DMS79 treated with DMSO at 0.1 percent for 48 hours (cell line): ENCODE measurements around the gene WNT10A.
"Not testable (repeated sequence)": the region's sequence is repeated elsewhere in the genome, so short reads cannot be mapped to it uniquely, and the experiment has no call there.

Experiments used
- DNase-seq: peaks from one replicate; lab custom pipeline; 2025; lab: John Stamatoyannopoulos, UW

The WNT10A gene

DNA sequence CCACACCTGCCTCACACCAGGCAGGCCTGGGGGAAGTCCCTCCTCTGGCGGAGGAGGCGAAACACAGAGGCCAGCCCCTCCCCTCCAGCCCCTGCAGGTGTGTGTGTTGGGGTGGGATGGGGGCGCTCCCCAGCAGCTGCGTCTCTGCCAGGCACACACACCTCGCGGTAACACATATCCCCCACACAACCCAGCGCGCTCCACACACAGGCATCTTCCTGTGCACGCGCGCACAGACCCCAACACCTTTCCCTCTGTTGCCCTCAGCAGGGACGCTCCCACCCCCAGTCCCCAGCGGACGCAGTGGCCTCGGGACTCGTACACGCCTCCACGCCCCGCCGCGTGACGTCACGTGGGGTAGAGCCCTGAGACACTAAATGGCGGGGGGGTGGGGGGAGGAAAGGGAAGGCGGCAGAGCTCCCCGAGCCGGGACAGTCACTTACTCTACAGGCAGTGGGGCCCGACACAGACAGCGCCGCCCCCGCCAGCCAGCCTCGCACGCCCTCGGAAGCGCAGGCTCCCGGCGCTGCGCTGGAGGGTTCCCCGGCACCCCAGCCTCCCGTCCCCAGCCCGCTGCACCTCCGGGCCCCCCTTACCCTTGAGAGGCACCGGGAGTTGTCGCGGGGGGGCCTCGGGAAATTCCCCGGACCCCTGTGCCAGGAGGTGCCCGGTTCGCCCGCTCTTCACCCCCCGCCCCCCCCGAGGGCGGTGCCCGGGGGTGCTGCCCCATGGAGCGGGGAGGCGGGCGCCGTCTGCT is at the start of gene WNT10A:
TSS of gene WNT10A (plus strand) at position 751 of the 757 bp plus-strand sequence. CDS start 144 bp downstream, outside the sequence.
- DNase-seq = peak; percentile 54

DNA sequence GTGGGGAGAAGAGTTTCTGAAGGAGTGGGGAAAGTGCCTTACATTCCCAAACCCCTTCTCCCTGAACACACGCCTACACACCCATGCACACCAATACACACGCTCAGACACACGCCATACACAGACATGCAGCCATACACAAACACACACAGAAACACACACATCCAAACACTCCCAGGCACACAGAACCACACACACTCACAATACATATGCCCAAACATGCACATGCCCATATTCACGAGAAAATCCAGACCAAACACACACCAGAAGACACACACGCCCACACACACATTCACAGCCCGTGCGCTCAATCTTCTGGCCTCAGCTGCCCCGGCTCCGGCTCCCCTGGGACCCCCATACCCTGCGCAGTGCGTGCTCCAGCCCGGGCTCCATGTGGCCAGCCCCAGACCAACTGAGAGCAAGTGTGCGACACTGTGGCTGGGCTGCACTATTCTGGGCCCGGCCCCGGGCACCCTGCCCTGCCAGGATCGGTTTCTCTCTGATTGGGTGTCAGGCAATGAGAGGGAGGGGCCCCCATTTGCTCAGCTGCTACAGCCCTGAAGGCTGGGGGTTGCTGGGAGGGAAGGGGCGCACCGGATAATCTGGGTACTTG is 49.2 kb upstream of the WNT10A start, which contains the start of gene PRKAG3:
TSS of gene PRKAG3 (minus strand) at position 426 of the 613 bp plus-strand sequence.
- DNase-seq = no peak

DNA sequence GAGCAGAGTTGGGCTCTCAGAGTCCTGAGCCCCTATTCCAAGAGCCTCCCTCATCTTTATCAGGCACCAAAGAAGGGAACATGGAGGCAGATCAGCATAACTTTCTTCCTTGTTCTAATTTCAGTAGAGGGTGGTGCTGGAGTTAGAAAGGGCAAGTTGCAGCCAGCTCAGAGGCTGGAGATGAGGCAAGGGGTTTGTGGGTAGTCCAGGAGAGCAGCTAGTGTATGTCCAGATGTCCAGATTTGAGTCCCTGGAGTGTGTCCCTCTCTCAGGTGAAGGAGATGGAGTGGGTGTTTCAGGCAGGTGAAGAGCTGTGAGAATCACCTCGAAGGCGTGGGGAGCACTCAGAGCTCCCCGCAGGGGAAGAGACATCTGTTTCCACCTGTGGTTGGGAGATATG is 48.6 kb upstream of the WNT10A start:
- DNase-seq = no peak

DNA sequence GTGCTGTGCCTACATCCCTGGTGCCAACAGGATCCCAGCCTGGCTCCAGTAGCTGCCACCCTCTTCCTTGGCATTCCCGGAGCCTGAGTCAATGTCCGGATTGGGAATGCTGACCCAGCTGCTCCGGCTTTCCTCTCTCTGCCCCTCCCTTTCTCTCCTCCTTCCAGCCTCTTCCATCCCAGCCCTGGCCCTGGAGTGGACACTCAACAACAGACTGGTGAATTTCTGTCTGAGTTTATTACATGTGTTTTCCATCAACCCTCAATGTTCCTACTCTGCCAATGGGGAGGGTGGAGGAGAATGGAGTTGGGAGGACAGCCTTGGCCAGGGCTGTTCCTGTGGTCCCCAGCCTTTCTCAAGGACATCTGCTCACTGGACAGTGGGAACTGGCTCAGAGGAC is 48.1 kb upstream of the WNT10A start:
- no peak for DNase-seq

DNA sequence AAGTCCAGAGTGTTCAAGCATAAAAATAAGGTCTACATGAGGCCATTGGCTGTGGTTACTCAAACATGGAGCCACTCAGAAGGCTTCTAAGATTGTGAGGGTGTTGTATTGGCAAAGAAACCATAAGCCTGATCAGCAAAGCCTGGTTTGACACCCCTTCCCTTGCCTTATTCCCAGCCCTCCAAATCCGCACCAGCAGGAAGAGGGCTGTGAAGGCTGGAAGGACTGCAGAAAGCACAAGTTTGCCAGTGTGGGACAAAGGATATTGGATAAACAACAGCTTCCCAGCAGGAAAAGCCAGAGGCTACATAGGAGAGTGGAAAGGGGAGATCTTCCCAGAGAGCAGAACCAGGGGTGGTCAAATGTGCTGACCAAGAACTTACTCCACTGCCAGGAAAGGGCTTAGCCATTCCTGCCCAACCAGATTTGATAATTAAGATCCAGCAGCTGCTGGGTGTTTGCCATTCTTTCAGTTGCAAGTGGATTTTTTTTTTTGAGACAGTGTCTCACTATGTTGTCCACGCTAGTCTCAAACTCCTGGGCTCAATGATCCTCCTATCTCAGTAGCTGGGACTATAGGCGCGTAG is 47.5 kb upstream of the WNT10A start:
- DNase-seq = no peak

DNA sequence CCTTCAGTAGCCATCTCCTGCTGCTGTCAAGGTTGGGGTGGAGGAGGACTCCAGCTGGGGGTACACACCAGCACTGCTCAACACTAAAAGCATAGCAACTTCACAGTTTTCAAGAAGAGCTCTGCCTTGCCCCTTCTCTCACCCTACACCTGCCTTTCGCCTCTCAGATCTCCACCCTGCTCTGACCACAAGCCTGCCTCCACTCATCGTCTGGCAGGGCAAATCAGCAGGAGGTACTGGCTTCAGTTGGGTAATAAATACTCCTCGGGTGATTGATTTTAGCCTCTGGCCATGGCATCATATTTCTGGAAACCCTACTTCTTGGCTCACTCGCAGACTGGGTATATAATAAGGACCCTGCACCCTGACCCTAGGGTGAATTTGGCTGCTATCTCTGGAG is 46.0 kb upstream of the WNT10A start:
- peak; percentile 13 for DNase-seq

DNA sequence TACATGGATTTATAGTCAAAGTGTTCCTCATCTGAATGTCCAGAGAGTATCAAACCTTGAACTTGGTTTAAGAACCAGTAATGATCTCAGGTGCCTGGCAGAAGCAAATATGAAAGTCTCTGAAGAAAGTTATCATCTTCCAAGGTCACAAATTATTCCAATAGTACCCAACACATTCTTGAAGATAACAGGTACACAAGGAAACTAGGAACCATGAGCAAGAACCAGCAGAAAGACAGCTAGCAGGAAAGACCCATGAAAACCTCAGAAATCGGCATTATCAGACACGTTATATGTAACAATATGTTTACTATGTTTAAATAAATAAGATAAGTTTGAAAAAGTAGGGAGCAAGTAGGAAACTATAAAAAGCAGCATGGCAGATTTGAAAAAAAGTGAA is 43.2 kb upstream of the WNT10A start:
- DNase-seq = no peak

DNA sequence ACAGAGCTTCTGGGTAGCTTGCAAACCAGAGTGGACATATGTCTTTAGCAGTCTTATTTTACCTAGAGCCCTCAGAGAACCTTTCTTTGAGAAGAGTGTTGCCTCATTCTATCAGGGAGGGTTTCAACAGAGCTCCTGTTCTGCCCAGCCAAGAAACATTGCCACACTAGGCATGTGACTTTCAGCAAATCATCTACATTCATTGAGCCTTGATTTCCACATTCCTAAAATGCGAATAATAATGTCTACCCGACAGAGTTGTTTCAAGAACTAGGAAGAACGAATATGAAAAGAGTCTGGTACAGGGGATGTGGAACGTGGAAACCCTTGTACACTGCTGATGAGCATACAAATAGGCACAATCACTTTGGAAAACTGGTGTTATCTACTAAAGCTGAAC is 41.2 kb upstream of the WNT10A start:
- no peak for DNase-seq

DNA sequence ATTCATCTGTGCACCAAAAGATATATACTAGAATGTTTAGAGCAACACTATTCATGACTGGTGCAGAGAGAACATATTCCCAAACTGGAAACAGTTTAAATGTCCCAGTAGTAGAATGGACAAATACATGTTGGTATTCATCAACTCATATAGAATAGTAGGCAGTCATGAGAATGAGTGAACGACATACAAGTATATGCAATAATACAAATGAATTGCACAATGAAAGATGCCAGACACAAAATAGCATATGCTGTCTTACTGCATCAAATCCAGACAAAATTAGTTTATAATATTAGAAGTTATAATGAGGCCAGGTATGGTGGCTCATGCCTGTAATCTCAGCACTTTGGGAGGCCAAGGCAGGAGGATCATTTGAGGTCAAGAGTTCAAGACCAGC is 40.8 kb upstream of the WNT10A start:
- DNase-seq = no peak

DNA sequence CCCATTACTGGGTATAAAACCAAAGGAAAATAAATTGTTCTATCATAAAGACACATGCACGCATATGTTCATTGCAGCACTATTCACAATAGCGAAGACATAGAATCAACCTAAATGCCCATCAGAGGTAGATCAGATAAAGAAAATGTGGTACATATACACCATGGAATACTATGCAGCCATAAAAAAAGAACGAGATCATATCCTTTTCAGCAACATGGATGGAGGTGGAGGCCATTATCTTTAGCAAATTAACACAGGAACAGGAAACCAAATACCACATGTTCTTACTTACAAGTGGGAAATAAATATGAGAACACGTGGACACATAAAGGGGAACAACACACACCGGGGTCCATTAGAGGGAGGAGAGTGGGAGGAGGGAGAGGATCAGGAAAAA is 36.3 kb upstream of the WNT10A start:
- not testable (repeated sequence) for DNase-seq

DNA sequence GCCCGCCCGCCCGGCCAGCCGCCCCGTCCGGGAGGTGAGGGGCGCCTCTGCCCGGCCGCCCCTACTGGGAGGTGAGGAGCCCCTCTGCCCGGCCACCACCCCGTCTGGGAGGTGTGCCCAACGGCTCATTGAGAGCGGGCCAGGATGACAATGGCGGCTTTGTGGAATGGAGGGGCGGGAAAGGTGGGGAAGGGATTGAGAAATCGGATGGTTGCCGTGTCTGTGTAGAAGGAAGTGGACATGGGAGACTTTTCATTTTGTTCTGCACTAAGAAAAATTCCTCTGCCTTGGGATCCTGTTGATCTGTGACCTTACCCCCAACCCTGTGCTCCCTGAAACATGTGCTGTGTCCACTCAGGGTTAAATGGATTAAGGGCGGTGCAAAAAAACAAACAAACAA is 33.7 kb upstream of the WNT10A start:
- not testable (repeated sequence) for DNase-seq

DNA sequence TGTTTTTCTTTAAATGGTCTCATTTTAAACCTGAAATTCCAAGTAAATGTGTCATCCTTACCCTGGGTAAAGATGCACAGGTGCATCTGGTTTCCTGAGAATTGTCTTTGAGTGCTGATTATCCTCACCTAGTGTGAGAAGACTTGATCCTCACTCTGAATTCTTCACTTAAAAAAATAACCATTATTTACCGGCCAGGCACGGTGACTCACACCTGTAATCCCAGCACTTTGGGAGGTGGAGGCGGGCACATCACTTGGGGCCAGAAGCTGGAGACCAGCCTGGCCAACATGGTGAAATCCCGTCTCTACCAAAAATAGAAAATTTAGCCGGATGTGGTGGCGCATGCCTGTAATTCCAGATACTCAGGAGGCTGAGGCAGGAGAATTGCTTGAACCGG is 30.9 kb upstream of the WNT10A start:
- DNase-seq = no peak

DNA sequence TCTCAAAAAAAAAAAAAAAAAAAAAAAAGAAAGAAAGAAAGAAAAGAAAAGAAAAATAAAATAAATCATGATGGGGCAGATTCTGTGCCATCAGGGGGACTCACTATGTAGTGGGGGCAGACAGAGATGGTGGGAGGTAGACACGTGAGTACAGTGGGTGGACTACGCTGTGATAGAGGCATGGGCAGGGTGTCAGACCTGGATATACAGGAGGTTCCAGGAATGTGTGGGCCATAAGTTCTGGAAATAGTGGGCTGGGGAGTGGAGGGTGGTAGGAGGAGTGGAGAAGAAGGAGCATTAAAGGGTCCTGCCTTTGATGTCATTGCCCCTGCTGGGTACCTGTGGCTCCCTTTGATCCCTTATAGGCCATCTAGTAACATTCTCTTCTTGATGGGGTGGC is 29.9 kb upstream of the WNT10A start:
- DNase-seq = no peak

DNA sequence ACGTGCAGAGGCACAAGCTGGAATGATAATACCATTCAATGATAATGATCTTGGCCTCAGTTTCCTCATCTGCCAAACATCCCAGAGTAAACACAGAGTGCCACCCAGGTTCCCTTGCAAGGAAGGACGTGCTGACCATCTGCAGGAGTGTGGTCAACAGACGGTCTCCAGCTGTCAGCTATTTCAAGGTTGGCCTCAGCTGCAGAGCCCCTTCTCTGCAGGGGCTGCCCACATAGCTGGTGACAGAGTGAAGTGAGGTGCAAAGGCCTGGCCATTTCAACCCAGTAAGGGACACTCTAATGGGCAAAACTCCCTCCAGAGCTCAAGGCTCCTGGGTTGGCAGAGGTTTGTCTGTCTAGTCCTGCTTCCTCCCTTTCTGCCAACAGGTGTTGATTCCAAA is 29.4 kb upstream of the WNT10A start:
- no peak for DNase-seq

DNA sequence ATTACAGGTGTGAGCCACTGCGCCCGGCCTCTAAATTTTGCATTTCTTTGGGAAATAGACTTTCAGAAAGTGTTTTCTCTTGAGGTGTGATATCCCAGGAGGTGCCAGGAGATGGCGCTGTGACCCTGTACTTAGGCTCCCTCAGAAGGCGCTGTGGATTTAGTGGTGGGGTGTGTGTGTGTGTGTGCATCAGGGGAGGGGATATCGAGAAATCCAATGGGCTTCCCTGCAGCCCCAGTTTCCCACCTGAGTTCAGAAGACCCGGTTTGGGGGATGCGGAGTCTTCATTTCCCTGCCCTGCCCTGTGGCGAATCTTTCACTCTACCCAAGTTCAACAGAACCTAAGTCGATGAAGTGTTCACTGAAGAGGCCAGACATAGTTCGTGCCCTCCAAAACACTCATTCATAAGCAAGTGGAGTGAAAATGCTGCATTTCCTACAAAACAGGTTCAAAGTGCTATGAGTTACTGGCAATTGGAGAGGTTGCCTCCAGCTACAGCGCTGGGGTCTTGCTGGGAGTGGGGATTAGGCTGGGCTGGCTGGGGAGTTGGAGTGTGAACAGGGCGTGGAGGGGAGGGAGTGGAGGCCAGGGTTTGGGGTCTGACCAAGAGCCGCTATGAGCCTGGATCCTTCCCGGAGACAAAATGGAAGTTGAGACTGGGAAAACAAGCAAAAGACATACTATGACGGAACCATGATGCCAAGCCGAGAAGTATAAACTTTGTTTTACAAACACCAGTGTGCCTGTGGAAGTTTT is 27.6 kb upstream of the WNT10A start:
- peak; percentile 61 for DNase-seq

DNA sequence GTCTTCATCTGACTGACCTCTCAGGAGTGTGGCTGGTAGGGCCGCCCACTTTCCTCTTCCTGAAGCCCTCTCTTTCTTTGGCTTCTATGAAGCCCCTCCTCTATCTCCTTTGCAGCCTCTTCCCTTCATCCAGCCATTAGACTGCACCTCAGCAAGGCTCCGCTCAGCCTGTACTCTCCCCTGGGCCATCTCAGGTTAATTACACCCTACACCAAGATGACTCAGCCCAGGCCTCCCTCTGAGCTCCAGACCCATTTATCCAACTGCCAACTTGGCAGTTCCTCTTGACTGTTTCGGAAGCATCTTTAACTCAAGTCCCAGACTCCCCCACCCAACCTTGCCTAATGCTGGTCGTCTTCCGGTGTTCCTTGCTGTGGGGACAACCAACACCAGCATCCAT is 26.9 kb upstream of the WNT10A start:
- DNase-seq = no peak

DNA sequence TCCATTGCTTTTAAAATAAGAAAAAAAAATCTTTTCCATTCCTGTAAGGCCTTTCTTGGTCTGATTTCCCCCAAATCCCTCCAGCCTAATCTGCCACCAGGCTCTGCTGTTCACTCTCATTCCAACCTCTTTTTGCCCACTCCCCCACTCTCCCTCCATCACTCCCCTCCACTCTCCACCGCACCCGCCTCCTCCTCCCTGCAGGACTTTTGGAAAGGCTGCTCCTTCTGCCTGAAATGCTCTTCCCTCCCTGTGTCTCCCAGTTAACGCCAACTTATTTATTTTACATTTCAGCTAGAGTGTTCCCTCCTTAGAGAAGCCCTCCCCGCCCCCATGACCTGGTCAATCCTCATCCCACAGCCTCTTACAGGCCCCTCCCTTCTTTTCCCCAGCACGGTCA is 25.8 kb upstream of the WNT10A start:
- no peak for DNase-seq

DNA sequence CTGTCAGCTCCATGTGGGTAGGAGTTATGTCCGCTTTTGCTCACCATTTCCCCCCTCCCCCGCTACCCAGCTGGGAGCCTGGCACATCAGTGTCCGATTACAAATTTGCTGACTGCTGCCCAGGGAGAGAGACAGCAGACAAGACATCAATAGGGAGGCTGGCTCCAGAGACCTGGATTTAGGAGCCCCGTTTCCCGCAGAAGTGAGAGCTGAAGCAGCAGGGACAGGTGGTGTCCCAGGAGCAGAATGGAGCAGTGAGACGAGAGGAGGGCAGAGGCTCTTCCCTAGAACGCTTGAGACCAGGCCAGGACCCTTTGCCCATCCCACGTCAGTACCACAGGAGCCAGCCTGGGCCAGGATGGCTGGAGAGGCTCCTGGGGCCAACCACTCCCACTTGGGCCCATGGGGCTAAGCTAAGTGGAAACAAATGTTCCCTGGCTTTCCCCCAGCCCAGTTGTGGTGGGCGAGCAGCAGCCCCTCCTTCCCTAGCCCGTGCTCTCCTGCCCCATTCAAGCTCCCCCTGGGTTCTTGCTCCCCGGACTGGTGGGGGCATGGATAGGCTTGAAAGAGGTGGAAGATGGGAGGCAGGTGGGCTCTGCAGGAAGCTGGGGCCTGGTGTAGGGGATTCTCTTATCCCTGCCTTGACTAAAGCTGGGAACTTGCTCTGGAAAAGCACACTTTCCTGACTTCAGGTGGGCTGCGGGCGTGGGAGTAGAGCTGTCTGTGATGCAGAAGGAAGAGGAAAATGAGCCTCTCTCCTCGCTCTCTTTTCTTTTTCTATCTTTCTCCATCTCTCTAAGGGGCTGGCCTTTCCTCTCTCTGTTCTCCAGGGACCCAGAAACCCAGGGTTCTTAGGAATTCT is 25.1 kb upstream of the WNT10A start:
- DNase-seq = no peak

DNA sequence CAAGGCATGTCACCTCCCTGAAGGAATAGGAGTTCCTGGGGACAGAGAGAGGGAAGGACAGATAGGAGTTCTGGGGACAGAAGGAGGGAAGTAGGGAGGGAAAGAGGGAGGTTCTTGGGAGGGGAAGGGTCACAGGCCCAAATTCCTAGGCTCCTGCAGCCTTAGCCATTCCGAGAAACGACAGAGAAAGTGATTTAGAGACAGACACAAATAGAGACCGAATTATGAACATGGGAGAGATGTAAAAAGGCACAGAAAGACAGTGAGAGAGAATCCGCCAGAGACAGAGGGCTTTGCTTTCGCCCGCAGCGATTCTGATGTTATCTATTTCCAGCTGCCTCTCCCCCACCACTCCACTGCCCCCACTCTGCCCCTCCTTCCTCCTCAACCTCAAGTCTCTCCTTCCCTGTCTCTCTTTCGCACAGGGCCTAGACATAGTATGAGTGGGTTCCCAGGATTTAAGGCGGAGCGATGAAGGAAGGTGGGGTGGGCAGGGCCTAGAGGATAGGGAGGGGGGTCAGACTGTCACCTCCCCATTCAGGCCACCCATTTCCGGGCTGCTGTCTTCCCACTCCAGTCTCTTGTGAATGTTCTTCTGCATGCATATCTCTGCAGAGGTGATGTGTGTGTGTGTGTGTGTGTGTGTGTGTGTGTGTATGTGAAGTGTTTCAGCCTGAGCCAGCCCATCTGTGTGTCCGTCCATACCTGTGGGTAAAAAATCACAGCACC is 24.3 kb upstream of the WNT10A start:
- no peak for DNase-seq

DNA sequence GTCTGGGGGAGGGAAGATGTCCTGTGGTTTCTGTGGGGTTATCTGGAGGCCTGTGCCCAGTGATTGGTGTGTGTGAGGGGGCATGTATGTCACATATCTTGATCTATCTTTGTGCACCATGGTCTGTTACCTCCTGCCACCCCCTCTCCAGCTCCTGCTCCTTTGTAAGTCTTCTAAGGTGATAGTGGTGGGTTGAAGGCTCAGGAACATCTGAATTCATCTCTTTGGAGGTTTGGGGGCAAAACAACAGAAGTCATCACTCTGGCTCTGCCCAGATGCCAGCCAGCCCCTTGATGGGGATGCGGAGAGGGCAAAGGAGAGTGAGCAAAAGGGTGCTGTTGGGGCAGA is 23.8 kb upstream of the WNT10A start:
- DNase-seq = no peak
